ENCODE data around the gene SPOCK2.

The SPOCK2 gene

GRCh38 chr10:72107325-72108003 is 19.1 kb upstream of the SPOCK2 start:
- DNase-seq (ENCODE audit: low read depth): no peak
- H3K4me3 ChIP-seq (ENCODE audit: low read depth, low read length): no peak overlapping the region
- TF ChIP-seq, protein P1, sequence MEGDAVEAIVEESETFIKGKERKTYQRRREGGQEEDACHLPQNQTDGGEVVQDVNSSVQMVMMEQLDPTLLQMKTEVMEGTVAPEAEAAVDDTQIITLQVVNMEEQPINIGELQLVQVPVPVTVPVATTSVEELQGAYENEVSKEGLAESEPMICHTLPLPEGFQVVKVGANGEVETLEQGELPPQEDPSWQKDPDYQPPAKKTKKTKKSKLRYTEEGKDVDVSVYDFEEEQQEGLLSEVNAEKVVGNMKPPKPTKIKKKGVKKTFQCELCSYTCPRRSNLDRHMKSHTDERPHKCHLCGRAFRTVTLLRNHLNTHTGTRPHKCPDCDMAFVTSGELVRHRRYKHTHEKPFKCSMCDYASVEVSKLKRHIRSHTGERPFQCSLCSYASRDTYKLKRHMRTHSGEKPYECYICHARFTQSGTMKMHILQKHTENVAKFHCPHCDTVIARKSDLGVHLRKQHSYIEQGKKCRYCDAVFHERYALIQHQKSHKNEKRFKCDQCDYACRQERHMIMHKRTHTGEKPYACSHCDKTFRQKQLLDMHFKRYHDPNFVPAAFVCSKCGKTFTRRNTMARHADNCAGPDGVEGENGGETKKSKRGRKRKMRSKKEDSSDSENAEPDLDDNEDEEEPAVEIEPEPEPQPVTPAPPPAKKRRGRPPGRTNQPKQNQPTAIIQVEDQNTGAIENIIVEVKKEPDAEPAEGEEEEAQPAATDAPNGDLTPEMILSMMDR (IDR thresholded peaks at IDR 0.05; ENCODE audit: control insufficient read depth, extremely low read depth, insufficient read depth): no peak

GRCh38 chr10:72106896-72107295 is 18.5 kb upstream of the SPOCK2 start:
- no peak overlapping the region for H3K4me3 ChIP-seq (ENCODE audit: low read depth, low read length)
- no peak for DNase-seq (ENCODE audit: low read depth)
- TF ChIP-seq, protein P1 (IDR thresholded peaks at IDR 0.05; ENCODE audit: control insufficient read depth, extremely low read depth, insufficient read depth): no peak

GRCh38 chr10:72106154-72106849 is 18.0 kb upstream of the SPOCK2 start:
- no peak for DNase-seq (ENCODE audit: low read depth)
- TF ChIP-seq, protein P1 (IDR thresholded peaks at IDR 0.05; ENCODE audit: control insufficient read depth, extremely low read depth, insufficient read depth): no peak

DNA sequence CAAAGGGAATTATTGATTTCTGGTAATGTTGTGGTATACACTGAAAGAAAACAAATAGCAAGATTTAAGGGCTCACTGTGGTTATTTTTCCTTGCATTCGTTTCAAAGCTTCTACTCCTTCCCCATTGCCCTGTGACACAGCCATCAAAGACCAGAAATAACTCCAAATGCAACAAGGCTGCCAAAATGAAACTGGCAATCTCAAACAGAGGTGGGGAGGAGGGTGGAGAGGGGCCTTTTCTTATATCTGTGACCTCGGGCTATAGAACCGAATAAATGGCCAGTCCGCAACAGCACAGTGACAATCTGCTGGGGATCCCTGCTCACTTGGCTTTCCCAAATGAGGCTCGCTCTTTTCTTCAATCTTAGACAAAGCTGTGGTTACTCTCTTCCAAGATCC is 17.4 kb upstream of the SPOCK2 start:
- TF ChIP-seq, protein P1 (IDR thresholded peaks at IDR 0.05; ENCODE audit: control insufficient read depth, extremely low read depth, insufficient read depth): no peak
- H3K4me3 ChIP-seq (ENCODE audit: low read depth, low read length): no peak overlapping the region
- no peak for DNase-seq (ENCODE audit: low read depth)

More at GRCh38 chr10:72106154-72106849, 18.0 kb upstream of the SPOCK2 start:
- H3K4me3 ChIP-seq (ENCODE audit: low read depth, low read length): no peak overlapping the region

DNA sequence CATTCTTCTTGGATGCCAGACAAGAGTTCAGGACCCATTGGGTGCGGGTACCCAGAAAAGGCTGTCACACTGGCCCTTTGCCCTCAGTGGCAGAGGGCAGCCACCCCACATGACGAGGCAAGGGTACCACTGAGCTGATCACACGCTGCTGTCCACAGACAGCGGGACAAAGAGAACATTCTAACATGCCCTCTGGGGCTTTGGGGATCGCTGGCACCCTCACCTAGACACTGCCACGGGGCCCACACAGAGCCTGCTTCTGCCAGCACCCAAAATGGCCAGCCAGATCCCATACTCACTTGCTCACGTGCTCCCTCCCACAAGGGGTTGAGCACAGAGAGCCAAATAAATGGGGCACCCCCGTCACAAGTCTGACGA is 16.7 kb upstream of the SPOCK2 start:
- H3K4me3 ChIP-seq (ENCODE audit: low read depth, low read length): no peak overlapping the region
- TF ChIP-seq, protein P1 (IDR thresholded peaks at IDR 0.05; ENCODE audit: control insufficient read depth, extremely low read depth, insufficient read depth): no peak
- no peak for DNase-seq (ENCODE audit: low read depth)

DNA sequence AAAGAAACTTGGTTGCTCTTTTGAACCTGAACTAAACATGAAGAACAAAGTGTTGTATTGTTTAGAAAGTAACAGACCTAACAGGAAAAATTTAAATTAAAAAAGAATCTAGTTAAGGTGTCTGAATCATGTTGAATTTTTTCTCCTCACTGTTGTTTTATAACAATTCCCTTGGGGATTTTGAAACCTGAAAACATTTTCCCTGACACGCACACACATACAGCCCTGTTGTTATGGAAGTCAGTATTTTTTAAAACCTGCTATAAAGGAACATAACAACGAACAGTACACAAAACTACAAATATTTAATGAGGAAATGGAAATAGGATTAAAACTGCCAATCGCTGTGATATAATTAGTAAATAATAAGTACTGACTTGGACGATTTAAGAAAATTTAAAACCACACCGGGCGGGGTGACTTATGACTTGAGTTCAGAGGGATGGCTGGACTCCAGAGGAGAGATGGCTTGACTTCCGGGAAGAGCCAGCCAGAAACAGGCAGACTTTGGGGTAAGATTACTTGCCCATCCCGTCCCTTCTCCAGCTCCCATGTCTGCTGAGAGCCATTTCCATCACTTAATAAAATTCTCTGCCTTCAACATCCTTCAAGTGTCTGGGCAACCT is 16.2 kb upstream of the SPOCK2 start:
- TF ChIP-seq, protein P1 (IDR thresholded peaks at IDR 0.05; ENCODE audit: control insufficient read depth, extremely low read depth, insufficient read depth): no peak
- DNase-seq (ENCODE audit: low read depth): no peak
- no peak overlapping the region for H3K4me3 ChIP-seq (ENCODE audit: low read depth, low read length)

All from LNCaP clone FGC (cell line).